K562 (cell line): ENCODE data around the gene MMP28. TPM values are rescaled to one million over a fixed set of nuclear protein-coding genes. Genes with fewer than 3 reads are reported as not detected.

Source experiments
- ATF1 ChIP-seq, 2 experiments: fragments of 450-650 bp in 1 of 2; IDR thresholded peaks; 2 replicates each; pipeline ENCODE4 v1.6.1; 2016; ENCODE audit warnings: missing compliant biosample characterization in 1 of 2, missing genetic modification characterization in 1 of 2
- BDP1 ChIP-seq: IDR thresholded peaks from 3 replicates; pipeline ENCODE4 v1.6.1; 2011; ENCODE audit not compliant: insufficient read length, insufficient read depth
- CEBPG ChIP-seq, 3 experiments: fragments of 200-800 bp in 1 of 3; sonication (Bioruptor generic) in 1 of 3; sonication (generic) in 1 of 3; formaldehyde crosslinking in 1 of 3; IDR thresholded peaks in 2 of 3; conservative IDR thresholded peaks in 1 of 3; 2 replicates each; pipeline versions ENCODE4 v1.6.1 to v1.8.0; 2016 to 2022; ENCODE audit warnings: missing compliant biosample characterization in 2 of 3, missing genetic modification characterization in 2 of 3, mild to moderate bottlenecking in 1 of 3, missing genetic modification reagents in 1 of 3
- CREB3 ChIP-seq: fragments of 450-650 bp; conservative IDR thresholded peaks from 2 replicates; pipeline ENCODE4 v1.6.1; 2016; ENCODE audit warnings: missing genetic modification characterization, low read depth, mild to moderate bottlenecking, missing compliant biosample characterization, moderate library complexity
- CREBBP ChIP-seq: IDR thresholded peaks from one replicate; pipeline ENCODE4 v1.6.1; 2012; ENCODE audit warnings: low read depth, mild to moderate bottlenecking, control low read depth, inconsistent platforms, low read length
- FOXP1 ChIP-seq: sonication (generic); formaldehyde crosslinking; IDR thresholded peaks from 2 replicates; pipeline ENCODE4 v1.8.0; 2022; ENCODE audit warnings: mild to moderate bottlenecking, missing genetic modification reagents
- GABPB1 ChIP-seq: sonication (generic); formaldehyde crosslinking; IDR thresholded peaks from 2 replicates; pipeline ENCODE4 v1.8.0; 2022; ENCODE audit warnings: mild to moderate bottlenecking, missing genetic modification reagents
- GATA2 ChIP-seq: sonication (generic); formaldehyde crosslinking; IDR thresholded peaks from 2 replicates; pipeline ENCODE4 v1.4.0; 2020; ENCODE audit warnings: mild to moderate bottlenecking, missing genetic modification reagents
- HDAC2 ChIP-seq: fragments of 450-650 bp; IDR thresholded peaks from 2 replicates; pipeline ENCODE4 v1.6.1; 2016; ENCODE audit warnings: mild to moderate bottlenecking
- KAT7 ChIP-seq: sonication (generic); formaldehyde crosslinking; IDR thresholded peaks from 2 replicates; pipeline ENCODE4 v1.8.0; 2022; ENCODE audit warnings: missing genetic modification reagents, mild to moderate bottlenecking, borderline replicate concordance
- NONO ChIP-seq, 2 experiments: fragments of 200-400 bp in 1 of 2; fragments of 450-650 bp in 1 of 2; formaldehyde crosslinking in 1 of 2; IDR thresholded peaks; 2 replicates each; pipeline ENCODE4 v1.6.1; 2017; ENCODE audit warnings: low read depth in 2 of 2, mild to moderate bottlenecking in 2 of 2, moderate library complexity in 2 of 2, low read length in 1 of 2
- NR2F6 ChIP-seq: fragments of 450-650 bp; formaldehyde crosslinking; IDR thresholded peaks from 2 replicates; pipeline ENCODE4 v1.4.0; 2020; ENCODE audit warnings: mild to moderate bottlenecking
- OTX1 ChIP-seq: fragments of 450-650 bp; formaldehyde crosslinking; IDR thresholded peaks from 2 replicates; pipeline ENCODE4 v1.4.0; 2022; ENCODE audit warnings: mild to moderate bottlenecking
- SLC30A9 ChIP-seq: fragments of 250-450 bp; sonication (Bioruptor Pico); IDR thresholded peaks from 2 replicates; pipeline ENCODE4 v1.8.0; 2022; ENCODE audit warnings: mild to moderate bottlenecking, moderate library complexity
- SNAPC5 ChIP-seq: fragments of 250-450 bp; sonication (Bioruptor Pico); IDR thresholded peaks from 2 replicates; pipeline ENCODE4 v1.8.0; 2021; ENCODE audit warnings: moderate library complexity, mild to moderate bottlenecking, inconsistent platforms
- TEAD1 ChIP-seq, 2 experiments: fragments of 450-650 bp in 1 of 2; sonication (generic) in 1 of 2; formaldehyde crosslinking; IDR thresholded peaks; 2 replicates each; pipeline versions ENCODE4 v1.4.0 to v1.8.0; 2020 to 2022; ENCODE audit warnings: mild to moderate bottlenecking in 2 of 2, missing genetic modification reagents in 1 of 2
- ZC3H8 ChIP-seq: fragments of 450-650 bp; IDR thresholded peaks from 2 replicates; pipeline ENCODE4 v1.6.1; 2017
- ZEB2 ChIP-seq: fragments of 450-650 bp; IDR thresholded peaks from 2 replicates; pipeline ENCODE4 v1.6.1; 2016
- ZNF444 ChIP-seq: fragments of 250-450 bp; sonication (Bioruptor Pico); IDR thresholded peaks from 2 replicates; pipeline ENCODE4 v1.4.0; 2020; ENCODE audit warnings: mild to moderate bottlenecking, moderate library complexity
- ZNF584 ChIP-seq: fragments of 200-800 bp; sonication (Bioruptor generic); IDR thresholded peaks from 2 replicates; pipeline ENCODE4 v1.6.1; 2016; ENCODE audit warnings: low read depth, mild to moderate bottlenecking, missing genetic modification characterization, missing compliant biosample characterization
- polyA plus RNA-seq, 8 experiments: library from polyadenylated mRNA; depleted of rRNA in 4 of 8; stranded (reverse) in 5 of 8; unstranded in 3 of 8; fragments of >200 nt; fragmentation: Nextera tagmentation in 2 of 8; fragmentation: Illumina TruSeq in 1 of 8; extraction: Ambion mirVana in 2 of 8; extraction: Trizol in 1 of 8; gene quantifications; 2 replicates each; pipeline versions ENCODE4 v1.2.1 to v1.2.3, GENCODE V29; 2011 to 2014; ENCODE audit warnings: inconsistent platforms in 1 of 8, missing spikeins in 1 of 8
- total RNA-seq, 7 experiments: library from RNA; depleted of rRNA in 6 of 7; stranded (reverse); fragments of >200 nt in 6 of 7; fragmentation: Illumina TruSeq in 2 of 7; extraction: Trizol in 2 of 7; gene quantifications; 2 replicates each; pipeline versions ENCODE4 v1.2.1 to v1.2.3, GENCODE V29; 2011 to 2021; ENCODE audit warnings: low replicate concordance in 1 of 7

MMP28 gene
- total and polyA plus RNA-seq, 9 of the 15 experiments (the other 6 are each of a cell fraction or from before 2014, with no cell fraction given): not detected

GRCh38 chr17:35808962-35809854 lies 13.8 kb upstream of the MMP28 start, which contains the start of gene TAF15 (continued):
- TF ChIP-seq SLC30A9 (CRISPR knock-in tag) (no peak), ZEB2 (no peak), ZNF444 (no peak), FOXP1 (CRISPR knock-in tag) (no peak), GATA2 (CRISPR knock-in tag) (no peak), CREB3 (tag) (no peak), ZC3H8 (no peak), NONO (IDR thresholded peaks at IDR 0.05; ENCODE audit: low read depth in 2 of 2, low read length in 1 of 2) (peak; percentile 82 to 99), NR2F6 (no peak), TEAD1 (CRISPR knock-in tag; IDR thresholded peaks at IDR 0.05) (peak in 1 of 2 experiments; percentile 27; a peak in 1 of 4 replicates), SNAPC5 (CRISPR knock-in tag) (no peak), CEBPG (CRISPR knock-in tag; IDR thresholded peaks at IDR 0.05) (no peak), CEBPG (tag; conservative IDR thresholded peaks at IDR 0.05 in 1 of 2, IDR thresholded peaks at IDR 0.05 in 1 of 2) (peak; percentile 11 to 62; a peak in 2 of 4 replicates), KAT7 (CRISPR knock-in tag) (no peak), HDAC2 (no peak; the same call in 1 of the 2 replicates), CREBBP (no peak), ATF1 (CRISPR knock-in tag; IDR thresholded peaks at IDR 0.05) (no peak), ATF1 (tag; IDR thresholded peaks at IDR 0.05) (peak; percentile 82), BDP1 (no peak), OTX1 (CRISPR knock-in tag) (peak; percentile 93), GABPB1 (CRISPR knock-in tag) (peak; percentile 77), ZNF584 (CRISPR knock-in tag) (no peak)
